Medulla oblongata (tissue), 1 donor: ENCODE results near the gene FRMPD4.
A peak's percentile ranks its signal among the peaks of the same experiment; 100 is the strongest.

Experiments used
- DNase-seq: peaks from one replicate; pipeline ENCODE4 v3.0.0-alpha.2; 2015; ENCODE audit errors: extremely low spot score

Gene FRMPD4

GRCh38 chrX:12672367-12673106, 534.3 kb downstream of the FRMPD4 start:
- DNase-seq = no peak

DNA sequence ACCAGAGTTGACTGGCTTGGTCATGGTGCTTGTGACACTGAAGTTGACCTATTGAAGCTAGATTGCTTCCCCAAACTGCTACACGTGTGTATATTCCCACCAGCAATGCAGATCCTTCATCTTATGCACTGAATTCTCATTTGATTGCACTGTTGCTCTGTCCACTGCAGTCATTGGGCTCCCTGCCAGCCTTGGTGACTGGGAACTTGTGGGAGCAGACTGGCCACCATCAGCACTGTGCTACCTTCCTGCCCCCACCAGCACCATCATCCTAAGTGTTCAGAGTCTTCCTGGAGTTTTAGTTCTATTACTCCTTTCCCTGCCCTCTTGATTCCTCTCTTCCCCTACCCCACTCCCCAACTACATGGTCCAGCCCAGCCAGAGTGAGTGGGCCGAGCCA, 535.2 kb downstream of the FRMPD4 start:
- DNase-seq = no peak

GRCh38 chrX:12679522-12679921, 541.2 kb downstream of the FRMPD4 start:
- no peak for DNase-seq

- no peak for DNase-seq
Observed at GRCh38 chrX:12681047-12681446, 542.8 kb downstream of the FRMPD4 start.

DNA sequence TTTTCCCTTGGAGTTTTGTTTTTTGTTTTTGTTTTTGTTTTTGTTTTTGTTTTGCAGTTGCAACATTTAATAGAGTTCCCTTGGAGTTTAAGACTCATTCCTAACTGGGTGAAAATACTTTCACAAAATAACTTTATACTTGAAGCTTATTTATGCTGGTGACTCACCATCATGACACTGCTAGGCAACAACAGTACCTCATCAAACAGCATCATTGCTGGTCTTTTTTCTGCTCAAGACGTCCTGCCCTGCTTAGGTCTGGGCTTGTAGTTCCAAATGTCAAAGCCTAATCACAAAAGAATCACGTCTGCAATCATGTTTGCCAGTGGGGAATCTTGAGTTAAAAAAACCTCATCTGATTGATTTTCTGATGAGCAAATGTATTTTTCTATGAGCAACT, 547.3 kb downstream of the FRMPD4 start:
- DNase-seq = no peak

DNA sequence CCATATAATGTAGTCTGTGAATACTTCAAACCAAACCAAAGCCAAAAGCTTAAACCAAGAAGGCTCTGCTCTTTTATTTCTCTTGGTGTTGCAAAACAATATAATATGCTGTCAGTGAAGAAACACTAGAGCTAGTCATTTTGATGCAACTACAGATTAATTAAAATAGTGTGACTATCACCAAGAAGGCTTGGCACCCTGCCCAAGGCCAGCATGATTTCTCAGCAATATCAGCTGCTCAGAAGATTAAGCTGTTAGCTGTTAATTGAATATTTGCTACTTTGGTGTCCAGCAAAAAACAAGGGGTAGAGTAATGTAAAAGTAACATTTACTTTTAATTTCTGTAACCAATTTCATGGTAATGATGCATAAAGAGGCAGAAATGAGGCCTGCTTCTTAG, 548.1 kb downstream of the FRMPD4 start:
- DNase-seq = no peak

DNA sequence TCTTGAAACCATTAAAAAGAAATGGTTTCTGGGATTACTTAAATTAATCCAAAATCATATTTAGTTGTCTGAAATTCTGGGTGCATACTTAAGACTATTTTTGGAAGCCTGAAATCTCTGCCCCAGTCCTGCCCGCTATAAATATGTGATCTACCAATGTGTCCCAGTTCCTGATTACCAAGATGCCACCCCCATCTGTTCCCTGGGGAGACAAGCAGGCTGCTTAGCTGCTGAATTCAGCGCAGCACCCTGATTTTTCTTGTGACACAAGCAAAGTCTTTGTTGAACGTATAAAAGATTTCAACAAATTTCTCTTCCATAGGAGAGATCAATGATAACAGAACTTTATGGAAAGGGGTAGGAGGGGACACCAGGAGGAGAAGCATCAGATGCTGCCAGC, 552.4 kb downstream of the FRMPD4 start:
- no peak for DNase-seq

- DNase-seq = no peak
Observed at GRCh38 chrX:12693754-12694153, 555.5 kb downstream of the FRMPD4 start.

- no peak for DNase-seq
Observed at GRCh38 chrX:12700745-12701144, 562.5 kb downstream of the FRMPD4 start.

DNA sequence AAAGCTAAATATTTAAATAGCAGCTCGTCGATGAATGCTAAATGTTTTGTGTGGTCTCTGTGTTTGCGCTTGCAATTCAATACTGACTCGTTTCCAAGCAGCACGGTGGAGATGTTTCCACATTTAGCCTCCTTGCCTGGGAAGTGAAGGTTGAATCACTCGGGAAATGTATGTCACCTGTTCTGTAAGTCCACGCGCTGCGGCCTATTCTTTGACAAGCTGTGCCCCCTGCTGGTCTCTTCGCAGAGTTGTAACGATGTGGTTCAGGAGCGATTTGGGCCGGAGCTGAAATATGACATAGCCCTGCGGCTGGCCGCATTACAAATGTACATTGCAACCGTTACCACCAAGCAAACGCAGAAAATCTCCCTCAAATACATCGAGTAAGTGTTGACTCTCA, 563.4 kb downstream of the FRMPD4 start:
- peak; percentile 40 for DNase-seq

DNA sequence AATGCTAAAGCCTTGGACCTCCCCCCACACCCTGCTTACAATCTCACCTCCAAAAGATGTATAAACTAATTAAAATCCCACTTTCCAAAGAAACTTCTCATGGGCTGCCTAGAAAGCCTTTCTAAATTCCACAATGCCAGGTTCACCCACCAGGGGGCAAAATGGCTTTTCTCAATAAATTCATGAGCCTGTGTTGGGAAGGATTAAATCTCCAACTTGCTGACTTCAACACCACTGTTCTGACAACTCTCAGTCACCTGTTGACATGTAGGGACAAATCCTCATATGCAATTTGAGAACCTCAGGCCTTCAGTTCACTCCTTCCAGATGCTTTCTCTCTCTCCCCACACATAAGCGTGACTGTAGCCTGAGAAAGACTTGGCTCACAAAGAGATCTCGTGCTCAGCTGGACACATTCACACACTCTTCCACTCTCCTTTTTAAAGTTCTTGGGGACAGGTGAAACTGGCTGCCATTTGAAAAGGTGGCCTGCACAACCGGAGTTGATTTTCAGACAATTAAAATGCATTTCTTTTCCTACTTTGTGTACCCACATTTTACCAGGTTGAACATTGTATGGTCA, 564.3 kb downstream of the FRMPD4 start:
- no peak for DNase-seq

- no peak for DNase-seq
Observed at GRCh38 chrX:12704706-12705105, 566.4 kb downstream of the FRMPD4 start.

- no peak for DNase-seq
Observed at GRCh38 chrX:12709047-12709446, 570.8 kb downstream of the FRMPD4 start.

- DNase-seq = no peak
Observed at GRCh38 chrX:12711435-12712040, 573.3 kb downstream of the FRMPD4 start.

GRCh38 chrX:12716574-12716973, 578.3 kb downstream of the FRMPD4 start:
- DNase-seq = no peak

- DNase-seq = no peak
Observed at GRCh38 chrX:12719837-12720236, 581.6 kb downstream of the FRMPD4 start.

GRCh38 chrX:12721042-12721441, 582.8 kb downstream of the FRMPD4 start:
- no peak for DNase-seq

DNA sequence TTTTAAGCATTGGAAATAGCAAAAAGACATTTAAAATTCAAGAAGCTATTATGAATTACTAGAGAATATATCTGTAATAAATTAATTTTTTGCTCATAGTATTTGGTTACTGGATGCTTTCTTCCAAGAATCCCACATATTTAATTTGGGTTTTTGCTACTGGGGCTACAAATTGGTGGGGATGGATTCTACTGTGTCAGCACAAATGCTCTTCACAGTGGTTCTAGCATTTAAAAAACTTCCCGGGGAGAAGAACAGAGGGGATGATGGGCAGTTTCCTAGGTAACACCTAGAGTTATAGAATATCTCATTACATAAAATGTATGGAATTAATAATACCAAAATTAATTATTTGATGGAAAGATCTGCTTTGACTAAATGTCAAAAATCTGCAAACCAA, 584.0 kb downstream of the FRMPD4 start:
- no peak for DNase-seq

DNA sequence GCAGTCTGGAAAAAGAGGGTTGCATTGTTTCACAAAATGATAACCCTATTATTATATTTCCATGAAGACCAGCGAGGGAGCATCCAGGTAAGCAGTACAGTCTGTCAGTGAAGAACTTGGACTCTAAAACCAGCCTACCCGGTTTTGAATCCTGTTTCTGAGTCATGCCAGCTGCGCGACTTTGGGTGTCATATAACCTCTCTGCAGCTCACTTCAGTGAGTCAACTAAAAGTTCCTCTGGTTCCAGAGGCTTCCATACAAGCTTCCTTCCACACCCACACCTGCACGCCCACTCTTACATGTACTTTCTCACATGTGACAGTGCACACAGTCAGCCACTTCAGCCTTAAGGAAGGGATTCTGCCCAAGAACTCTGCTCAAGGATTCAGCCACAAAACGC, 603.1 kb downstream of the FRMPD4 start:
- DNase-seq = no peak

- DNase-seq = no peak
Observed at GRCh38 chrX:12747433-12747832, 609.2 kb downstream of the FRMPD4 start.

- DNase-seq = no peak
Observed at GRCh38 chrX:12751887-12752286, 613.6 kb downstream of the FRMPD4 start.

GRCh38 chrX:12753366-12753765, 615.1 kb downstream of the FRMPD4 start:
- DNase-seq = no peak

- DNase-seq = no peak
Observed at GRCh38 chrX:12758291-12758690, 620.0 kb downstream of the FRMPD4 start.
